Gastrocnemius medialis (tissue), 4 donors: ENCODE measurements around the gene CSTF3.

ENCODE experiments used
- POLR2A ChIP-seq, 2 donors: fragments of 450-650 bp; IDR thresholded peaks; one replicate each; pipeline ENCODE4 v1.6.1; 2017; ENCODE audit warnings: antibody characterized with exemption in 2 of 2, mild to moderate bottlenecking in 2 of 2, moderate library complexity in 2 of 2
- TF ChIP-seq, protein P1 (sequence below), 5 experiments: fragments of 450-650 bp in 3 of 5; fragments of 200-600 bp in 2 of 5; sonication (generic) in 2 of 5; IDR thresholded peaks in 4 of 5; conservative IDR thresholded peaks in 1 of 5; 1 replicate in 4 of 5; 2 replicates in 1 of 5; pipeline ENCODE4 v1.5.1; 2016 to 2019; ENCODE audit warnings: antibody characterized with exemption in 5 of 5, mild to moderate bottlenecking in 3 of 5, moderate library complexity in 3 of 5

DNA sequence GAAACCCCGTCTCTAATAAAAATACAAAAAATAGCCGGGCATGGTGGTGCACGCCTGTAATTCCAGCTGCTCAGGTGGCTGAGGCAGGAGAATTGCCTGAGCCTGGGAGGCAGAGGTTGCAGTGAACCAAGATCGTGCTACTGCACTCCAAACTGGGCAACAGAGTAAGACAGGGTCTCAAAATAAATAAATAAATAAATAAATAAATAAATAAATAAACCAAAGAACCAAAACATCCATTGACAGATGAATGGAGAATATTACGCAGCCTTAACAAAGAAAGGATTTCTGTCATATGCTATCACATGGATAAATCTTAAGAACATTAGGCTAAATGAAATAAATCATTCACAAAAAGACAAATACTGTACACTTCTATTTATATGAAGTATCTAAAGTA, 11.1 kb upstream of the CSTF3 start:
- TF ChIP-seq, protein P1, sequence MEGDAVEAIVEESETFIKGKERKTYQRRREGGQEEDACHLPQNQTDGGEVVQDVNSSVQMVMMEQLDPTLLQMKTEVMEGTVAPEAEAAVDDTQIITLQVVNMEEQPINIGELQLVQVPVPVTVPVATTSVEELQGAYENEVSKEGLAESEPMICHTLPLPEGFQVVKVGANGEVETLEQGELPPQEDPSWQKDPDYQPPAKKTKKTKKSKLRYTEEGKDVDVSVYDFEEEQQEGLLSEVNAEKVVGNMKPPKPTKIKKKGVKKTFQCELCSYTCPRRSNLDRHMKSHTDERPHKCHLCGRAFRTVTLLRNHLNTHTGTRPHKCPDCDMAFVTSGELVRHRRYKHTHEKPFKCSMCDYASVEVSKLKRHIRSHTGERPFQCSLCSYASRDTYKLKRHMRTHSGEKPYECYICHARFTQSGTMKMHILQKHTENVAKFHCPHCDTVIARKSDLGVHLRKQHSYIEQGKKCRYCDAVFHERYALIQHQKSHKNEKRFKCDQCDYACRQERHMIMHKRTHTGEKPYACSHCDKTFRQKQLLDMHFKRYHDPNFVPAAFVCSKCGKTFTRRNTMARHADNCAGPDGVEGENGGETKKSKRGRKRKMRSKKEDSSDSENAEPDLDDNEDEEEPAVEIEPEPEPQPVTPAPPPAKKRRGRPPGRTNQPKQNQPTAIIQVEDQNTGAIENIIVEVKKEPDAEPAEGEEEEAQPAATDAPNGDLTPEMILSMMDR (IDR thresholded peaks at IDR 0.05 in 4 of 5, conservative IDR thresholded peaks at IDR 0.05 in 1 of 5): no peak
- no peak for TF ChIP-seq POLR2A (IDR thresholded peaks at IDR 0.05)
